ENCODE measurements around the gene OPCML.

DNA sequence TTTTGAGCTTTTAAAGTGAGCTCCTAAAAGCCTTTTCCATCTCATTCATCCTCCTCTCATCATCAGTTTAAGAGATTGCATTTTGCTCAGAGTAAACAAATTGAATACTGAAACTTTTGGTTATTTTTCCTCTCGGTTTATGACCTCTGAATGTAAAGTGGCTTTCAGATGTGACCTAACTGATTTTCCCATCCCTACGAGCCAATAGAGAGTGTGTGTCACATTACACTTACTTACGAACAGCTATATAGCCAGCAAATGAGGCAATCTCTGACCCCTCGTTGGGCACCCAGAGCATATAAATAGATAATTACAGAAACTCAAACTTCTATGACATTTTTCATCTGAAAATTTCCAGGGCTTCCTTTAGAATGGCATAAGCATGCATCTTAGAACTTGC is 317.7 kb downstream of the OPCML start:
- TF ChIP-seq, protein P1, sequence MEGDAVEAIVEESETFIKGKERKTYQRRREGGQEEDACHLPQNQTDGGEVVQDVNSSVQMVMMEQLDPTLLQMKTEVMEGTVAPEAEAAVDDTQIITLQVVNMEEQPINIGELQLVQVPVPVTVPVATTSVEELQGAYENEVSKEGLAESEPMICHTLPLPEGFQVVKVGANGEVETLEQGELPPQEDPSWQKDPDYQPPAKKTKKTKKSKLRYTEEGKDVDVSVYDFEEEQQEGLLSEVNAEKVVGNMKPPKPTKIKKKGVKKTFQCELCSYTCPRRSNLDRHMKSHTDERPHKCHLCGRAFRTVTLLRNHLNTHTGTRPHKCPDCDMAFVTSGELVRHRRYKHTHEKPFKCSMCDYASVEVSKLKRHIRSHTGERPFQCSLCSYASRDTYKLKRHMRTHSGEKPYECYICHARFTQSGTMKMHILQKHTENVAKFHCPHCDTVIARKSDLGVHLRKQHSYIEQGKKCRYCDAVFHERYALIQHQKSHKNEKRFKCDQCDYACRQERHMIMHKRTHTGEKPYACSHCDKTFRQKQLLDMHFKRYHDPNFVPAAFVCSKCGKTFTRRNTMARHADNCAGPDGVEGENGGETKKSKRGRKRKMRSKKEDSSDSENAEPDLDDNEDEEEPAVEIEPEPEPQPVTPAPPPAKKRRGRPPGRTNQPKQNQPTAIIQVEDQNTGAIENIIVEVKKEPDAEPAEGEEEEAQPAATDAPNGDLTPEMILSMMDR (IDR thresholded peaks at IDR 0.05), result no peak
- TF ChIP-seq POLR2A (IDR thresholded peaks at IDR 0.05) (no peak), POLR2AphosphoS5 (IDR thresholded peaks at IDR 0.05) (no peak), EP300 (IDR thresholded peaks at IDR 0.05; ENCODE audit: low read depth) (no peak)

Data from transverse colon (tissue), 4 donors.